ENCODE results near the gene MZT1. TPM values are rescaled to one million over a fixed set of nuclear protein-coding genes. Genes with fewer than 3 reads are reported as not detected.

The MZT1 gene
- total and polyA plus RNA-seq, 2 donors (not counting 1 experiment from before 2014, with no cell fraction given): 10.8 to 12.9 TPM

DNA sequence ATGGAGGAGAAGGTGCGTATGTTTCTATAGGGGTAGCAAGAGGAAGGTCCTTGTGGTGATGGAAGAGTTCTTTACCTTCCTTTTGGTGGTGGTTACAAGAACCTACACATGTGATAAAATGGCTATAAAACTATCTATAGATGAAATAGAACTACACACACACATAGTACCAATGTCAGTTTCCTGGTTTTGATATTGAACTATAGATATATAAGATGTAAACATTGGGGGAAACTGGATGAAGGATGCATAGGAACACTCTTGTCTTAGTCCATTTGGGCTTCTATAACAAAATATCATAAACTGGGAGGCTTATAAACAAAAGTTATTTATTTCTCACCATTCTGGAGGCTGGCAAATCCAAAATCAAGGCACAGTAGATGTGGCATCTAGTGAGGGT is 47.1 kb downstream of the MZT1 start:
- H3K4me1 ChIP-seq (ENCODE audit: control insufficient read depth, extremely low read depth, insufficient read depth, low read length): no peaks in the 10 kb centered on the region
- TF ChIP-seq, protein P1, sequence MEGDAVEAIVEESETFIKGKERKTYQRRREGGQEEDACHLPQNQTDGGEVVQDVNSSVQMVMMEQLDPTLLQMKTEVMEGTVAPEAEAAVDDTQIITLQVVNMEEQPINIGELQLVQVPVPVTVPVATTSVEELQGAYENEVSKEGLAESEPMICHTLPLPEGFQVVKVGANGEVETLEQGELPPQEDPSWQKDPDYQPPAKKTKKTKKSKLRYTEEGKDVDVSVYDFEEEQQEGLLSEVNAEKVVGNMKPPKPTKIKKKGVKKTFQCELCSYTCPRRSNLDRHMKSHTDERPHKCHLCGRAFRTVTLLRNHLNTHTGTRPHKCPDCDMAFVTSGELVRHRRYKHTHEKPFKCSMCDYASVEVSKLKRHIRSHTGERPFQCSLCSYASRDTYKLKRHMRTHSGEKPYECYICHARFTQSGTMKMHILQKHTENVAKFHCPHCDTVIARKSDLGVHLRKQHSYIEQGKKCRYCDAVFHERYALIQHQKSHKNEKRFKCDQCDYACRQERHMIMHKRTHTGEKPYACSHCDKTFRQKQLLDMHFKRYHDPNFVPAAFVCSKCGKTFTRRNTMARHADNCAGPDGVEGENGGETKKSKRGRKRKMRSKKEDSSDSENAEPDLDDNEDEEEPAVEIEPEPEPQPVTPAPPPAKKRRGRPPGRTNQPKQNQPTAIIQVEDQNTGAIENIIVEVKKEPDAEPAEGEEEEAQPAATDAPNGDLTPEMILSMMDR (conservative IDR thresholded peaks at IDR 0.05 in 1 of 2, IDR thresholded peaks at IDR 0.05 in 1 of 2; ENCODE audit: low read depth in 1 of 2, low read length in 2 of 2): no peak
- TF ChIP-seq EZH2 (IDR thresholded peaks at IDR 0.05; ENCODE audit: low read length, missing control alignments): no peak
- H2AFZ ChIP-seq (ENCODE audit: low read length): no peak overlapping the region
- no peak overlapping the region for H3K9ac ChIP-seq (ENCODE audit: insufficient read depth, low read length)
- no peak overlapping the region for H3K4me2 ChIP-seq (ENCODE audit: extremely low read depth, insufficient read depth, low read length)
- no peaks in the 10 kb centered on the region for H3K9me3 ChIP-seq (ENCODE audit: control insufficient read depth, insufficient read depth, low read depth, low read length)
- H3K27ac ChIP-seq (ENCODE audit: insufficient read depth, low read length): no peak overlapping the region
- H3K4me3 ChIP-seq (replicated peaks in 1 of 4; ENCODE audit: control extremely low read depth in 1 of 4, insufficient read depth in 1 of 4, low read depth in 3 of 4, low read length in 4 of 4): no peak overlapping the region
- DNase-seq (ENCODE audit: low read depth in 2 of 2): no peak
- H3K36me3 ChIP-seq (ENCODE audit: control insufficient read depth, insufficient read depth, low read length): no peaks in the 10 kb centered on the region
- H3K79me2 ChIP-seq (ENCODE audit: control insufficient read depth, insufficient read depth, low read length): no peaks in the 10 kb centered on the region
- no peaks in the 10 kb centered on the region for H4K20me1 ChIP-seq (ENCODE audit: control insufficient read depth, extremely low read depth, insufficient read depth, low read length)
- no peaks in the 10 kb centered on the region for H3K27me3 ChIP-seq (ENCODE audit: control insufficient read depth, insufficient read depth, low read length)

DNA sequence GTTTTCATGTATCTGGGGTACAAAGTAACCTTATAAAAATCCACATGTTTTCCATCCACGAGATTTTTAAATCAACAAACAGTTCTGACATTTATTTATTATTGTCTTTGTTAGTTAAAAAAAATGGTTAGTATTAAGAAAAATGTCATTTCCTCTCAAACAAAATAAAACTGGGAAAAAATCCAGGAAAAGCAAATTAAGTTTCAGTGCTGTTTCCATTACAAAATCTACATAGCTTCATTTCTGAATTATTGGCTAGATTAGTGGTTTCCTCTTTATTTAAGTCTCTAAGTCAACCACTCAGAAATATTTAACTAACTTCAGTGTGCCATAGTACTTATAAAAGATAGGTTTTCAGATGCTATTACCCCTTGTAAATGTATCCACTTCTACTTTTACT is 49.1 kb downstream of the MZT1 start:
- no peak overlapping the region for H3K4me3 ChIP-seq (replicated peaks in 1 of 4; ENCODE audit: control extremely low read depth in 1 of 4, insufficient read depth in 1 of 4, low read depth in 3 of 4, low read length in 4 of 4)
- no peak overlapping the region for H3K9ac ChIP-seq (ENCODE audit: insufficient read depth, low read length)
- no peak overlapping the region for H3K4me2 ChIP-seq (ENCODE audit: extremely low read depth, insufficient read depth, low read length)
- no peaks in the 10 kb centered on the region for H3K27me3 ChIP-seq (ENCODE audit: control insufficient read depth, insufficient read depth, low read length)
- no peak overlapping the region for H3K27ac ChIP-seq (ENCODE audit: insufficient read depth, low read length)
- no peak overlapping the region for H2AFZ ChIP-seq (ENCODE audit: low read length)
- TF ChIP-seq, protein P1 (conservative IDR thresholded peaks at IDR 0.05 in 1 of 2, IDR thresholded peaks at IDR 0.05 in 1 of 2; ENCODE audit: low read depth in 1 of 2, low read length in 2 of 2): no peak
- no peak for TF ChIP-seq EZH2 (IDR thresholded peaks at IDR 0.05; ENCODE audit: low read length, missing control alignments)
- H3K36me3 ChIP-seq (ENCODE audit: control insufficient read depth, insufficient read depth, low read length): no peaks in the 10 kb centered on the region
- H3K4me1 ChIP-seq (ENCODE audit: control insufficient read depth, extremely low read depth, insufficient read depth, low read length): no peaks in the 10 kb centered on the region
- no peaks in the 10 kb centered on the region for H4K20me1 ChIP-seq (ENCODE audit: control insufficient read depth, extremely low read depth, insufficient read depth, low read length)
- H3K79me2 ChIP-seq (ENCODE audit: control insufficient read depth, insufficient read depth, low read length): no peaks in the 10 kb centered on the region
- no peaks in the 10 kb centered on the region for H3K9me3 ChIP-seq (ENCODE audit: control insufficient read depth, insufficient read depth, low read depth, low read length)
- peak in 1 of 2 donors; percentile 45 for DNase-seq (ENCODE audit: low read depth in 2 of 2)

DNA sequence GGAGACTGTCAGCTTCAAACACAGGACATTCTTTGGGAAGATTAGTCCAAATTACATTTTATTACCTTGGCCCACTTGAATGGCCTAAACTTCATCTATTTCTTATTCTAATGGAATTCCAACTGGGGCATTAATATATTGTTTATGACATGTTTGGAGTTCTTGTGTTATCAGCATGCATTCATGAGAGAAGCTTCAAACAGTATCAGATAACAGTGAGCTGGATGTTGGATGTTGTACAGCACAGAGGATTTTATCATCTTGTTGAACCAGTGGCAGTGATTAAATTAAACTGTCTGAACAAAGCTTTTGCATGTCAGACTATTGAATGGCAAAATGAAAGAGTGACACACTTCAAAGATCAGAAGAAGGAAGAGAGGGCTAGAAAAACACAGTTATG is 50.0 kb downstream of the MZT1 start:
- no peaks in the 10 kb centered on the region for H4K20me1 ChIP-seq (ENCODE audit: control insufficient read depth, extremely low read depth, insufficient read depth, low read length)

More for the DNA sequence above, 50.0 kb downstream of the MZT1 start:
- Histone ChIP-seq H3K4me3 (replicated peaks in 1 of 4; ENCODE audit: control extremely low read depth in 1 of 4, insufficient read depth in 1 of 4, low read depth in 3 of 4, low read length in 4 of 4) (no peak overlapping the region), H3K27ac (ENCODE audit: insufficient read depth, low read length) (no peak overlapping the region), H2AFZ (ENCODE audit: low read length) (no peak overlapping the region), H3K27me3 (ENCODE audit: control insufficient read depth, insufficient read depth, low read length) (no peaks in the 10 kb centered on the region), H3K4me1 (ENCODE audit: control insufficient read depth, extremely low read depth, insufficient read depth, low read length) (no peaks in the 10 kb centered on the region), H3K4me2 (ENCODE audit: extremely low read depth, insufficient read depth, low read length) (no peak overlapping the region), H3K9ac (ENCODE audit: insufficient read depth, low read length) (no peak overlapping the region), H3K36me3 (ENCODE audit: control insufficient read depth, insufficient read depth, low read length) (no peaks in the 10 kb centered on the region), H3K79me2 (ENCODE audit: control insufficient read depth, insufficient read depth, low read length) (no peaks in the 10 kb centered on the region), H3K9me3 (ENCODE audit: control insufficient read depth, insufficient read depth, low read depth, low read length) (no peaks in the 10 kb centered on the region)
- peak in 1 of 2 donors; percentile 23 for DNase-seq (ENCODE audit: low read depth in 2 of 2)
- TF ChIP-seq, protein P1 (conservative IDR thresholded peaks at IDR 0.05 in 1 of 2, IDR thresholded peaks at IDR 0.05 in 1 of 2; ENCODE audit: low read depth in 1 of 2, low read length in 2 of 2): no peak
- TF ChIP-seq EZH2 (IDR thresholded peaks at IDR 0.05; ENCODE audit: low read length, missing control alignments): no peak

Data from fibroblast of lung (primary cell).